ENCODE measurements around the gene PRKACA.
"Not testable (repeated sequence)": the region's sequence is repeated elsewhere in the genome, so short reads cannot be mapped to it uniquely, and the experiment has no call there.

Gene PRKACA

GRCh38 chr19:14059652-14060155 lies 57.9 kb downstream of the PRKACA start:
- Mint-ChIP-seq H3K4me3 (no peak overlapping the region), H3K4me1 (ENCODE audit: low read depth) (peaks cover 12% of the 10 kb centered on the region), H3K36me3 (no peaks in the 10 kb centered on the region), H3K27me3 (peaks cover 19% of the 10 kb centered on the region), H3K27ac (no peak overlapping the region), H3K9me3 (ENCODE audit: low read depth) (no peaks in the 10 kb centered on the region)

- Mint-ChIP-seq H3K27ac (no peak overlapping the region), H3K36me3 (no peaks in the 10 kb centered on the region), H3K27me3 (peaks cover 19% of the 10 kb centered on the region), H3K4me3 (peak overlapping the region; percentile 65), H3K9me3 (ENCODE audit: low read depth) (no peaks in the 10 kb centered on the region), H3K4me1 (ENCODE audit: low read depth) (peaks cover 12% of the 10 kb centered on the region)
Observed at GRCh38 chr19:14059093-14059480, 58.5 kb downstream of the PRKACA start.

DNA sequence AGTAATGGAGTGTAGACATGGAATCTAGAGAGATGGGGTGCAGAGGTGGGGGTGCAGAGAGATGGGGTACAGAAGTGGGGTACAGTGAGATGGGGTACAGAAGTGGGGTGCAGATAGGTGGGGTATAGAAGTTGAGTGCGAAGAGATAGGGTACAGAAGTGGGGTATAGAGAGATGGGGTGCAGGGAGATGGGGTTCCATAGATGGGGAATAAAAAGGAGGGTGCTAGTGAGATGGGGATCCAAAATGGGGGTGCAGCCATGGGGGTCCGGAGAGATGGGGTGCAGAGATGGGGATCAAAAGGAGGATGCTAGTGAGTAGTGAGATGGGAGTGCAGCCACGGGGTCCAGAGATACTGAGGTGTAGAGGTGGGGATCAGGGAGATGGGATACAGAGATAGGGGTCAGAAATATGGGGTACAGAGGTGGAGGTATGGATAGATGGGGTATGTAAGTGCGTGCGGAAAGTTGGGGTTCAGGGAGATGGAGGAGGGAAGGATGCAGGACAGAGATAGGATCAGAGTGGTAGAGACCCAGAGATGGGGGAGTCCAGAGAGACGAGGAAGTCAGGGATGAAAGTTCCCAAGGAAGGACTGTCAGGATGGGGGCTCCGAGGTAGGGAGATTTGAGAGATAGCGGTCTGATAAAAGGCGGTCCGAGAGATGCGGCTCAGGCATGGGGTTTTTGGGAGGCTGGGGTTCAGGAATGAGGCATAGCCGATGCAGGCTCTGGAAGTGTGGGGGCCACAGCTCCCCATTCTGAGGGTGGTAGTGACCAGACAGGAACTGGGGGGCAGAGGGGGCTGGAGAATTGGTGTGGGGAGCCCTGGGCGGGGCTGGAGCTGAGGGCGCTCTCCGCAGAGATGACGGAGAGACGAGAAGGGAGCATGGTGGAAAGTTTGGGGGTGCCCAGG lies 59.1 kb downstream of the PRKACA start:
- no peak overlapping the region for H3K27ac Mint-ChIP-seq
- H3K4me1 Mint-ChIP-seq (ENCODE audit: low read depth): peaks cover 13% of the 10 kb centered on the region
- peaks cover 19% of the 10 kb centered on the region for H3K27me3 Mint-ChIP-seq
- H3K9me3 Mint-ChIP-seq (ENCODE audit: low read depth): no peaks in the 10 kb centered on the region
- peak overlapping the region; percentile 65 for H3K4me3 Mint-ChIP-seq
- no peaks in the 10 kb centered on the region for H3K36me3 Mint-ChIP-seq

DNA sequence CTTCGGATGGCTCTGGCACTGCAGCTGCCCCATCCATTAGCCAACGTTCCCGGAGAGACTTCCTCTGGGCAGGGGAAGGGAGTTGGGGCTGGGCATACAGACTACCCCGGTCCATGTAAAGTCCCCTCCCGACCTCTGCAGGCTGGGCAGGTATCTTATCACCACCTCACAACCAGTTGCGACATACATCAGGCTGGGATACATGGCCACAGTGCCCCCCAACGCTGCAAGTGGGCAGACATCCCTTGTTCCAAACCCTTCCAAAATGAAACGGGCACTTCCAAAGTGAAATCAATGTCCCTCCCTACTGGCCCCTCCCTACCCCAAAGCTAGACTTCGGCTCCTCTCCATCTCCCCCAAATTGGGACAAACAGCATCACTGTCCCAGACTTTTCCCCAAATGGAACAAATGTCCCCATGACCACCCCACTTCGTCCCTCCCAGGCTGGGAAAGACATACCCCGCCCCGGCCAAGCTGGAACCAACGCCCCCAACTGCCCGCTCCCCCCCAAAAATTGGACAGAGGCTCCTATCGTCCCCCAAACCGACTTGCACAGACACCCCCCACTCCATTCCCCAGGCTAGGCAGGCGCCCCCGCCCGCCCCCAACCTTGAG lies 60.7 kb downstream of the PRKACA start:
- peak overlapping the region; percentile 61 for H3K4me3 Mint-ChIP-seq

DNA sequence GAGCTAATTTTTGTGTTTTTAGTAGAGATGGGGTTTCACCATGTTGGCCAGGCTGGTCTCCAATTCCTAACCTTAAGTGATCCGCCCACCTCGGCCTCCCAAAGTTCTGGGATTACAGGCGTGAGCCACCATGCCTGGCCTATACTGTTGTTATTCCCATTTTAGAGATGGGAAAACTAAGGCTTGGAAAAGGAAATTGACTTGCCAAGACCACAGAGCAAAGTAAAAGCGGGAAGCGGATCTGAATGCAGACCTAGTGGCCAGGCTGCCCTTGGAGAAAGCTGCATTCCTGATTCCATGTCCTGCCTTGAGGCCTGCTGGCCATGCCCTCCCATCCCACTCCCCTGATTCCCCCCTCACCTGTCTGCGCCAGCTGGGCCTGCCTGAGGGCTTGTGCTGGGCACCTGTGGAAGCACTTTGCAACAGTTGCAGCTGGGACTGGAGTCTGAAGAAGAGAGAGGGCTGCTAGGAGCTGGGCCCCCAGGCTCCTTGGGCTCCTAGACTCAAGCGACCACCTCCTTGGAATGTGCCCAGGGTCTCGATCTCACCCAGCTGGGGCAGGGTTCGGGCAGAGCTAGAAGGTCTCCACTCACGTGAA lies 61.4 kb downstream of the PRKACA start:
- Mint-ChIP-seq H3K4me3 (no peak overlapping the region), H3K4me1 (ENCODE audit: low read depth) (peaks cover 13% of the 10 kb centered on the region), H3K27ac (no peak overlapping the region), H3K27me3 (peaks cover 19% of the 10 kb centered on the region), H3K36me3 (peaks cover 5% of the 10 kb centered on the region), H3K9me3 (ENCODE audit: low read depth) (no peaks in the 10 kb centered on the region)

More for the DNA sequence above, 60.7 kb downstream of the PRKACA start:
- H3K9me3 Mint-ChIP-seq (ENCODE audit: low read depth): no peaks in the 10 kb centered on the region
- peaks cover 19% of the 10 kb centered on the region for H3K27me3 Mint-ChIP-seq
- H3K4me1 Mint-ChIP-seq (ENCODE audit: low read depth): peaks cover 13% of the 10 kb centered on the region
- peaks cover 5% of the 10 kb centered on the region for H3K36me3 Mint-ChIP-seq
- no peak overlapping the region for H3K27ac Mint-ChIP-seq

- H3K4me3 Mint-ChIP-seq: no peak overlapping the region
- H3K27ac Mint-ChIP-seq: no peak overlapping the region
- peaks cover 16% of the 10 kb centered on the region for H3K27me3 Mint-ChIP-seq
Observed at GRCh38 chr19:14055396-14055795, 62.2 kb downstream of the PRKACA start.

GRCh38 chr19:14054721-14055120 lies 62.8 kb downstream of the PRKACA start:
- H3K4me3 Mint-ChIP-seq: no peak overlapping the region
- H3K36me3 Mint-ChIP-seq: peaks cover 5% of the 10 kb centered on the region
- no peak overlapping the region for H3K27ac Mint-ChIP-seq
- H3K27me3 Mint-ChIP-seq: peaks cover 11% of the 10 kb centered on the region
- no peaks in the 10 kb centered on the region for H3K9me3 Mint-ChIP-seq (ENCODE audit: low read depth)
- H3K4me1 Mint-ChIP-seq (ENCODE audit: low read depth): peaks cover 13% of the 10 kb centered on the region

More at GRCh38 chr19:14055396-14055795, 62.2 kb downstream of the PRKACA start:
- Mint-ChIP-seq H3K9me3 (ENCODE audit: low read depth) (no peaks in the 10 kb centered on the region), H3K36me3 (peaks cover 5% of the 10 kb centered on the region), H3K4me1 (ENCODE audit: low read depth) (peaks cover 13% of the 10 kb centered on the region)

DNA sequence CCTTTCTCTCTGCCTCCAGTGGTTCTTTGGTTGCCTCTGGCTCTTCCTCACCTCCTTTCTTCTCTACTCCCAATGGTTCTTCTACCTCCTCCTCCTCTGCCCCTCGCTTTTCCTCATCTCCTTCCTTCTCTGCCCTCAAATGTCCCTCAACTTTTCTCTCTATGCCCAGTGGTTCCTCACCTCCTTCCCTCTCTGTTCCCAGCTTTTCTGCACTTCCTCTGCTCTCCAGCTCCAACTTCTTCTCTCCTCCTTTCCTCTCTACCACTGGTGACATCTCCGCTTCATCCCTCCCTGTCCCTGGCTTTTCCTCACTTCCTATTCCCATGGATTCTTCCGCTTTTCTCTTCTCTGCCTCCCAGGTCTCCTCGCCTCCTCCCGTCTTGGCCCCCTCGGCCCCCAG lies 63.5 kb downstream of the PRKACA start:
- Mint-ChIP-seq H3K4me1 (ENCODE audit: low read depth) (peaks cover 13% of the 10 kb centered on the region), H3K9me3 (ENCODE audit: low read depth) (no peaks in the 10 kb centered on the region), H3K27ac (no peak overlapping the region), H3K36me3 (peaks cover 5% of the 10 kb centered on the region), H3K4me3 (no peak overlapping the region), H3K27me3 (peaks cover 8% of the 10 kb centered on the region)

GRCh38 chr19:14053500-14053899 lies 64.1 kb downstream of the PRKACA start:
- Mint-ChIP-seq H3K4me1 (ENCODE audit: low read depth) (peaks cover 12% of the 10 kb centered on the region), H3K36me3 (peaks cover 5% of the 10 kb centered on the region), H3K27me3 (peaks cover 4% of the 10 kb centered on the region), H3K4me3 (no peak overlapping the region), H3K27ac (no peak overlapping the region), H3K9me3 (ENCODE audit: low read depth) (no peaks in the 10 kb centered on the region)

- H3K4me3 Mint-ChIP-seq: no peak overlapping the region
- no peaks in the 10 kb centered on the region for H3K9me3 Mint-ChIP-seq (ENCODE audit: low read depth)
- H3K4me1 Mint-ChIP-seq (ENCODE audit: low read depth): peaks cover 9% of the 10 kb centered on the region
- no peak overlapping the region for H3K27ac Mint-ChIP-seq
- peaks cover 5% of the 10 kb centered on the region for H3K36me3 Mint-ChIP-seq
- H3K27me3 Mint-ChIP-seq: no peaks in the 10 kb centered on the region
Observed at GRCh38 chr19:14053032-14053431, 64.5 kb downstream of the PRKACA start.

GRCh38 chr19:14052470-14052869 lies 65.1 kb downstream of the PRKACA start:
- Mint-ChIP-seq H3K27ac (no peak overlapping the region), H3K4me1 (ENCODE audit: low read depth) (peaks cover 6% of the 10 kb centered on the region), H3K36me3 (peaks cover 5% of the 10 kb centered on the region), H3K27me3 (no peaks in the 10 kb centered on the region), H3K4me3 (no peak overlapping the region), H3K9me3 (ENCODE audit: low read depth) (no peaks in the 10 kb centered on the region)

- Mint-ChIP-seq H3K27ac (no peak overlapping the region), H3K4me1 (ENCODE audit: low read depth) (peaks cover 6% of the 10 kb centered on the region), H3K4me3 (no peak overlapping the region), H3K27me3 (no peaks in the 10 kb centered on the region), H3K36me3 (peaks cover 5% of the 10 kb centered on the region), H3K9me3 (ENCODE audit: low read depth) (no peaks in the 10 kb centered on the region)
Observed at GRCh38 chr19:14051980-14052379, 65.6 kb downstream of the PRKACA start.

GRCh38 chr19:14050961-14051360 lies 66.6 kb downstream of the PRKACA start:
- H3K27me3 Mint-ChIP-seq; H3K4me3 Mint-ChIP-seq; H3K36me3 Mint-ChIP-seq; H3K9me3 Mint-ChIP-seq (ENCODE audit: low read depth); H3K27ac Mint-ChIP-seq; H3K4me1 Mint-ChIP-seq (ENCODE audit: low read depth): not testable (repeated sequence)

- Mint-ChIP-seq H3K36me3 (peaks cover 5% of the 10 kb centered on the region), H3K4me3 (no peak overlapping the region), H3K9me3 (ENCODE audit: low read depth) (no peaks in the 10 kb centered on the region), H3K27me3 (no peaks in the 10 kb centered on the region), H3K4me1 (ENCODE audit: low read depth) (peaks cover 10% of the 10 kb centered on the region), H3K27ac (no peak overlapping the region)
Observed at GRCh38 chr19:14050512-14050911, 67.0 kb downstream of the PRKACA start.
